ENCODE measurements around the gene FGF5. TPM values are rescaled to one million over a fixed set of nuclear protein-coding genes. Genes with fewer than 3 reads are reported as not detected.
"Not testable (repeated sequence)": the region's sequence is repeated elsewhere in the genome, so short reads cannot be mapped to it uniquely, and the experiment has no call there.

The FGF5 gene
- total RNA-seq, 1 donor from 2014 or later: not detected

DNA sequence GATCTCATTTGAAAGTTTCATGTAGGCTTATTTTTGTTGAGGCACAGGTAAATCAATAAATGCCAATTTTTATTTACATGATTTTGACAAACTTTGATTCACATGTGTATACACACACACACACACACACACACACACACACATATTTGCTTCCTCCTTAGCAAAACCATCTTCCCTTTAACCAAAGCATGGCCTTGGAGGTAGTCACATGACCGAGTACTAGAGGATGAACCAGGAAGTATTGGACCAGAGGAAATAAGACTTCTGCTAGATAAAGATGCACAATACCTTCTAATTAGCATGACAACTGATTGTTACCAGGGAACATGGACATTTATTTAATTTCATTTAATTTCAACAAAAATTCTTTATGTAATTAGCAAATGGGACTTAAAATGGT, 45.7 kb downstream of the FGF5 start:
- no peak for DNase-seq
- Histone ChIP-seq H3K27me3 (peaks cover 4% of the 10 kb centered on the region), H3K9me3 (no peaks in the 10 kb centered on the region), H3K36me3 (no peaks in the 10 kb centered on the region), H3K4me3 (no peak overlapping the region), H3K27ac (no peak overlapping the region), H3K4me1 (no peaks in the 10 kb centered on the region)
- TF ChIP-seq, protein P1, sequence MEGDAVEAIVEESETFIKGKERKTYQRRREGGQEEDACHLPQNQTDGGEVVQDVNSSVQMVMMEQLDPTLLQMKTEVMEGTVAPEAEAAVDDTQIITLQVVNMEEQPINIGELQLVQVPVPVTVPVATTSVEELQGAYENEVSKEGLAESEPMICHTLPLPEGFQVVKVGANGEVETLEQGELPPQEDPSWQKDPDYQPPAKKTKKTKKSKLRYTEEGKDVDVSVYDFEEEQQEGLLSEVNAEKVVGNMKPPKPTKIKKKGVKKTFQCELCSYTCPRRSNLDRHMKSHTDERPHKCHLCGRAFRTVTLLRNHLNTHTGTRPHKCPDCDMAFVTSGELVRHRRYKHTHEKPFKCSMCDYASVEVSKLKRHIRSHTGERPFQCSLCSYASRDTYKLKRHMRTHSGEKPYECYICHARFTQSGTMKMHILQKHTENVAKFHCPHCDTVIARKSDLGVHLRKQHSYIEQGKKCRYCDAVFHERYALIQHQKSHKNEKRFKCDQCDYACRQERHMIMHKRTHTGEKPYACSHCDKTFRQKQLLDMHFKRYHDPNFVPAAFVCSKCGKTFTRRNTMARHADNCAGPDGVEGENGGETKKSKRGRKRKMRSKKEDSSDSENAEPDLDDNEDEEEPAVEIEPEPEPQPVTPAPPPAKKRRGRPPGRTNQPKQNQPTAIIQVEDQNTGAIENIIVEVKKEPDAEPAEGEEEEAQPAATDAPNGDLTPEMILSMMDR (IDR thresholded peaks at IDR 0.05): no peak
- intact Hi-C loops (cut with DNase I): no loop called here
- ATAC-seq: no peak

DNA sequence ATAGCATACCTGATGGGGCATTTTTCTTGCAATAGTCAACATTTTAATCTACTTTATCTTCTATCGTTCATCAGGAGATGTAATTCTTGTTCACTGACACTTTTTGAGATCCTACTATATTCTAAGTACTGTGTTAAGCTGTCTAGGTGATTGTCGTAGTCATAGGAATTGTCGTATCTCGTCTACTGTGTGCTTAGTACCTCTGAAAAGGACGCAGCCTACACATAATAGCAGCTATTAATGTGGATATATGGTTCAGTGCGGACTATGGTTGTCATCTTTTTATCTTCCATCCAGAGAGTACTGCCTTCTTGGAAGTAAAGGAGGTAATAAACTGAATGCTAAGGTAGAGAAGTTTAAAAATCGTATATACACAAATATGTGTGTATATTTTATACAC, 47.2 kb downstream of the FGF5 start:
- no peak for DNase-seq
- TF ChIP-seq, protein P1 (IDR thresholded peaks at IDR 0.05): no peak
- no peak for ATAC-seq
- H3K27ac ChIP-seq: no peak overlapping the region
- intact Hi-C loops (cut with DNase I): no loop called here
- H3K9me3 ChIP-seq: no peaks in the 10 kb centered on the region
- no peak overlapping the region for H3K4me3 ChIP-seq
- no peaks in the 10 kb centered on the region for H3K36me3 ChIP-seq
- H3K27me3 ChIP-seq: peaks cover 4% of the 10 kb centered on the region
- no peaks in the 10 kb centered on the region for H3K4me1 ChIP-seq

DNA sequence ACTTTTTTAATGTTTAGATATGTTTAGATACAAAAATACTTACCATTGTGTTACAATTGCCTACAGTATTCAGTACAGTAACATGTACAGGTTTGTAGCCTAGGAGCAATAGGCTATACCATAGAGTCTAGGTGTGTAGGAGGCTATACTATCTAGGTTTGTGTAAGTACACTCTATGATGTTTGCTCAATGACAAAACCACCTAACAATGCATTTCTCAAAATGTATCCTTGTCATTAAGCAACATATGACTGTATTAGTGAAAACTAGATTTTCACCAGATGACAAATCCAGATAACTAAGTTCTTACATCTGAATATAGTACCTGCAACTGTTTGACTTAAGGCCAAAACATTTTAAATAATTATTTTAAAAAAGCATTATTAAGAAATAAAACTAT, 49.4 kb downstream of the FGF5 start:
- ATAC-seq; H3K27ac ChIP-seq; DNase-seq; H3K4me3 ChIP-seq; H3K4me1 ChIP-seq; intact Hi-C loops (cut with DNase I); H3K27me3 ChIP-seq; H3K36me3 ChIP-seq; H3K9me3 ChIP-seq: not testable (repeated sequence)

DNA sequence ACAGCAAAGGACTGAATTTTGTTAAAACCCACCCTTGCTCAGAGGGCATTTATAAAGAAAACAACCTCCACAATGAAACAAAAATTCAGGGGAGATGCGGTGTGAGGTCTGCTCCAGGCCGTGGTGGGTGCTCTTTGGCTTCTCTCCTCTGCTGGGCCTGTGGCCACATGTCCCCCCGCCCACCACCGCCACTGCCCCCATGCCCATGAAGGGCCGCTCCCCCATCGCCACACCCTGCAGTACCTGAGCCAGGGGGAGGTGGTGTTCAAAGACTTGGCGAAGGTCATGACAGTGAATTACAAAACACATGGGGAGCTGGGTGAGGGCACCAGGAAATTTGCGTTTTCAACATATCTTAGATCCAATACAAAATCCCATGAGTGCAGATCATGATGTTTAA, 54.9 kb downstream of the FGF5 start:
- no peak for DNase-seq
- Histone ChIP-seq H3K36me3 (no peaks in the 10 kb centered on the region), H3K4me1 (no peaks in the 10 kb centered on the region), H3K9me3 (no peaks in the 10 kb centered on the region), H3K27me3 (no peaks in the 10 kb centered on the region), H3K27ac (no peak overlapping the region), H3K4me3 (no peak overlapping the region)
- no peak for ATAC-seq
- intact Hi-C loops (cut with DNase I): no loop called here
- TF ChIP-seq, protein P1 (IDR thresholded peaks at IDR 0.05): no peak

GRCh38 chr4:80321776-80322175, 55.3 kb downstream of the FGF5 start:
- TF ChIP-seq, protein P1 (IDR thresholded peaks at IDR 0.05): no peak
- DNase-seq (no peak), ATAC-seq (no peak)
- Histone ChIP-seq H3K4me3 (no peak overlapping the region), H3K9me3 (no peaks in the 10 kb centered on the region), H3K4me1 (no peaks in the 10 kb centered on the region), H3K27ac (no peak overlapping the region), H3K27me3 (no peaks in the 10 kb centered on the region), H3K36me3 (no peaks in the 10 kb centered on the region)
- intact Hi-C loops (cut with DNase I): no loop called here

GRCh38 chr4:80322716-80323115, 56.3 kb downstream of the FGF5 start:
- Histone ChIP-seq H3K27me3 (no peaks in the 10 kb centered on the region), H3K4me3 (no peak overlapping the region), H3K9me3 (no peaks in the 10 kb centered on the region), H3K36me3 (no peaks in the 10 kb centered on the region), H3K27ac (no peak overlapping the region), H3K4me1 (no peaks in the 10 kb centered on the region)
- intact Hi-C loops (cut with DNase I): no loop called here
- DNase-seq (no peak), ATAC-seq (peak; percentile 48)
- TF ChIP-seq, protein P1 (IDR thresholded peaks at IDR 0.05): no peak
